Stimulated activated CD4-positive, alpha-beta T cell treated with anti-CD3 and anti-CD28 coated beads, Interleukin-2, amount 100 ng/mL, for 48 hours (primary cell): ENCODE data around the gene HGS.
"Not testable (repeated sequence)": the region's sequence is repeated elsewhere in the genome, so short reads cannot be mapped to it uniquely, and the experiment has no call there.

Source experiments
- DNase-seq, 2 donors: peaks; one replicate each; pipeline ENCODE4 v3.0.0-alpha.2; 2020

Gene HGS

DNA sequence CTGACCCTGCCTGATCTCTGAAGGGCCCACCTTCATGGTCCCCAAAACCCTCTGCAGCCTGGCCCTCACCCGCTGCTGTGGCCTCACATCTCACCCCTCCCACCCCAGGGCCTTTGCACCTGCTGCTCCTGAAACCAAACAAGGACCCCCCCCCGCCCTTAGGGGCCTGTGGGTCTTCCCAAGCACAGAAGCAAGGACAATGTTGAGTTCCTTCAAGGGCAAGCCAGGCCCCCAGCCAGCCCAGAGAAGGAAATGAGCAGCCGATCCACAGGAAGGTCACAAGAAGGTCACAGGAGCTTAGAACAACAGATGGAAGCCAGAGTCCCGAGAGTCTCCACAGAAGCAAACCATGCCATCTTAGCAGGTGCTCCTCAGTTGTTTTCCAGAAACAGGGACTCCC lies 27.0 kb upstream of the HGS start:
- no peak for DNase-seq

DNA sequence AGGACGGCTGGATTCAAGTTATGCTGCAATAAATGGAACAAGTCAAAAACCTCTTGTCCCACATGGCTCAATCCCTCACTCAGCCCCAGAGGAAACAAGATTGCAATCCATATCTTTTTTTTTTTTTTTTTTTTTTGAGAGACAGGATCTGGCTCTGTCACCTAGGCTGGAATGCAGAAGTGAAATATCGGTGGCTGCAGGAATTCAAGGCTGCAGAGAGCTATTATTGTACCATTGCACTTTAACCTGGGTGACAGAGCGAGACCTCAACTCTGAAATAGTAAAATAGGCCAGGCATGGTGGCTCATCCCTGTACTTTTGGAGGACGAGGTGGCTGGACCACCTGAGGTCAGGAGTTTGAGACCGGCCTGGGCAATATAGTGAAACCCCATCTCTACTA lies 24.8 kb upstream of the HGS start:
- no peak for DNase-seq

DNA sequence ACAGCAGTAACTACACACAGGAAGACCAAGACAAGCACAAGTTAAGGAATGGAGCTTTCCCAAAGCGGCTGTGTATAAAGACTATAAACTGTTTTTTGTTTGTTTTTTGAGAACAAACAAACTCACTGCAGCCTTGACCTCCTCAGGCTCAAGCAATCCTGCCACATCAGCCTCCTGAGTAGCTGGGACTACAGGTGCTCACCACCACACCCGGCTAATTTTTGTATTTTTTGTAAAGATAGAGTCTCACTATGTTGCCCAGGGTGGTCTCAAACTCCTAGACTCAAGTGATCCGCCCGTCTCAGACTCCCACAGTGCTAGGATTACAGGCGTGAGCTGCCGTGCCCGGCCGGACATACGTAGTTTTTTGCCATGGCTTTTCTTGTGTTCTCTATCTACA lies 23.4 kb upstream of the HGS start:
- DNase-seq = no peak

DNA sequence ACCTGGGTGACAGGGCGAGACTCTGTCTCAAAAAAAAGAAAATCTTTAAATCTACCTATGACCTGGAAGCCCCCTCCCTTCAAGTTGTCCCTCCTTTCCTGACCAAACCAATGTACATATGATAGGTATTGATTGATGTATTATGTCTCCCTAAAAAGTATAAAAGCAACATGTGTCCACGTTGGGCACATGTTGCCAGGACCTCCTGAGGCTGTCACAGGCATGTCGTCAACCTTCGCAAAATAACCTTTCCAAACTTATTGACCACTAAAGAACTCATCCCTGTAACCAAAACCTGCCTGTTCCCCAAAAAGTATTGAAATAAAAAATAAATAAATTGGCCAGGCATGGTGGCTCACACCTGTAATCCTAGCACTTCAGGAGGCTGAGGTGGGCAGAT lies 21.8 kb upstream of the HGS start:
- DNase-seq = no peak

GRCh38 chr17:81664051-81664470 lies 19.8 kb upstream of the HGS start:
- DNase-seq = no peak

GRCh38 chr17:81665205-81666091 lies 18.4 kb upstream of the HGS start:
- peak; percentile 51 for DNase-seq

DNA sequence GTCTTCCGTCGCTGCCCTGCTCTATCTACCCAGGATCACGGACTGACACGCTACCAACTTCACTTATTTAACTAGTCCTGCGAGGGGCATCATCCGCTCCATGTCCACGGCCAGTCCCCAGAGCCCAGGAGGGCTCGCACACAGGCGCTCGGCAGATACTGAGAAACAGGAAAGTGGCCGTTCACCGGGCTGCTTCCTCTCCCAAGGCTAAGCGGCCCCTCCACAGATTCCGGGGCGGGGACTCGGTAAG lies 17.8 kb upstream of the HGS start:
- no peak for DNase-seq

GRCh38 chr17:81666342-81667191 lies 17.2 kb upstream of the HGS start, which contains the start of the genes CCDC137 and OXLD1:
Gene CCDC137 (plus strand): TSS chr17:81666737. CDS start chr17:81666767, 30 bp downstream.
Gene OXLD1 (minus strand): TSS chr17:81666605. CDS start chr17:81666577, 28 bp downstream.
- DNase-seq = peak; percentile 90

GRCh38 chr17:81667754-81668153 lies 16.1 kb upstream of the HGS start:
- no peak for DNase-seq

DNA sequence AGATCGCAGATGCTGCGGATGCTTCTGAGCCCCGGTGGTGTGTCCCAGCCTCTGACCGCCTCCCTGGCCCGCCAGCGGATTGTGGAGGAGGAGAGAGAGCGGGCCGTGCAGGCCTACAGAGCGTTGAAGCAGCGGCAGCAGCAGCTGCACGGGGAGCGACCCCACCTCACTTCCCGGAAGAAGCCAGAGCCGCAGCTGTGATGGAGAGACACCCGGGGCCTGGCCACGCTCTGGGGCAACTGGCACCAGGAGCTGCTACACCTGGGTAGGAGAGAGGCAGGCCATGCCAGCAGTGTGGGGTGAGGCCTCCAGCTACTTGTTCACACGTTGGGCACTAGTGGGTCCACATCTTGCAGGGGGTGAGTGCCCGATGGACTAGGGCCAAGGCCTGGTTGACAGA lies 11.3 kb upstream of the HGS start:
- DNase-seq = no peak

DNA sequence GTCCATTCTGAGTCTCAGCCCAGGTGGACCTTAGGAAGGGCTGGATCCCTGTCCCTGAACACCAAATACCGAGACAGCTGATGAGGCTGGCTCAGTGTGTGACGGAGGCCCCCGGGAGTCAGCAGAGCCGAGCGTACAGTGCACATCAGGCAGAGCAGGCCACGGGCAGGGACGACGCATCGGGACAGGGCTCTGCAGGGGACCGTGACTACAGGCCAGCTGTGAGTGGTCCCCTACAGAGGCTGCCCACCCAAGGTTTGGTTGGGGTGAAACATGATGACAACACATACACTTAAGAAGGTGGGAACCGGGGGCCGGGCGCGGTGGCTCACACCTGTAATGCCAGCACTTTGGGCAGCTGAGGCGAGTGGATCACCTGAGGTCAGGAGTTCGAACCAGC lies 10.9 kb upstream of the HGS start:
- no peak for DNase-seq

- DNase-seq = no peak
Observed at GRCh38 chr17:81673561-81674258, 10.1 kb upstream of the HGS start.

DNA sequence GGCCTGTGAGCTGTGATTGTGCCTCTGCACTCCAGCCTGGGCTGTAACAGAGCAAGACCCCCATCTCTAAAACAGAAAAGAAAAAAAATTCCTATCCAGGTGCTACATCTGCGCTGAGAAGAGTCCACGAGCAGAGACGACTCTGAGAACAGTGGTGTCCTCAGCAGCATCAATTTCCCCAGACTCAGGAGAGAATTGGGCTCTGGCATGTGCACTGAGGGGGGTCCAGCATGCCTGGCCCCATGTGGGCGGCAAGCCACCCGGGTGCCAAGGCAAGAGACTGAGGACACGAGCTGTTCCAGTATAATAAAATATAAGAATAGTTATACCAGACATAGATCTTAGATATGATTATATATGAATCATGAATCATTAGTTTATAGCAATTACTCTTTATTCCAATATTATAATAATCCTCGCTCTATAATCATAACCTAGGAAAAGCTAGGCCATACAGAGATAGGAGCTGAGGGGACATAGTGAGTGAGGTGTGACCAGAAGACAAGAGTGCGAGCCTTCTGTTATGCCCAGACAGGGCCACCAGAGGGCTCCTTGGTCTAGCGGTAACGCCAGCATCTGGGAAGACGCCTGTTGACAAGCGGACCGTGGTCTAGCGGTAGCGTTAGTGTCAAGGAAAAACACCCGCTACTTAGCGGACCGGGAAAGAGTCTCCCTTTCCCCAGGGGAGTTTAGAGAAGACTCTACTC lies 8.1 kb upstream of the HGS start:
- not testable (repeated sequence) for DNase-seq

DNA sequence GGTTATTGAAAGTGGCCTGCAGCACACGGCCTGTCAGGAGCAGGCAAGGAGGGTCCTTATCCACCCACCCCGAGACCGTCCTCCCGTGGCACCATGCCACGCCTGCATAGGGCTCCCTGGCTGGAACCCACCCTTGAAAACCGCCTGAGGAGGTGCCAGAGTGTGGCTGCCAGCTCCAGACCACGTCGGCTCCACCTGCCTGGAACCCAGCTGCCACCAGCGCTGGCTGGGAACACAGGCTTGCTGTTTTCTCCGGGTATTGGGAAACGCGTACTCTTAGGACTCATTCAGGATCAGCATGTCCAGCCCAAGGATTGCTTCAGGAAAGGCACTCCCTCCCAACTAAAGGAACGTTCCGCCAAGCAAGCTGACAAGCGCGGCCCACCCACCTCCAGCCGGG lies 6.9 kb upstream of the HGS start:
- no peak for DNase-seq

- no peak for DNase-seq
Observed at GRCh38 chr17:81680150-81680549, 3.7 kb upstream of the HGS start.

DNA sequence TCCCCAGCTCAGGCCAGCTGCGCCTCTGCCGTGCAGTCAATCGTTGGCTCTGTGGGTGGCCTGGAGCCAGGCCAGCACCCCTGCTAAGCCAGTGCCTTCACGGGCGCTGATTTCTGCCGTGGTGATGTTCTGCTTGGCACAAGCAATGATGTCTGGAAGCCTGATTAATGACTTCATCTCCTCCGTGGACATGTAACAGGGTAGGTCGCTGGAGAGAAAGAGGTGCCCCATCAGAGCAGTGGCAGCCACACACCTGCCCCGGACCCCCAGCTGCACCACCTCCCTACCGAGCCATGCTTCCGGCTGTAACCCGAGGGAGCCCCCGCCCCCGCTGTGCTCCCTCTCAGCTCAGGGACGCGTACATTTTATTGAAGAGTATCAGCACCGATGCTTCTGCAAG lies 2.1 kb upstream of the HGS start:
- no peak for DNase-seq

DNA sequence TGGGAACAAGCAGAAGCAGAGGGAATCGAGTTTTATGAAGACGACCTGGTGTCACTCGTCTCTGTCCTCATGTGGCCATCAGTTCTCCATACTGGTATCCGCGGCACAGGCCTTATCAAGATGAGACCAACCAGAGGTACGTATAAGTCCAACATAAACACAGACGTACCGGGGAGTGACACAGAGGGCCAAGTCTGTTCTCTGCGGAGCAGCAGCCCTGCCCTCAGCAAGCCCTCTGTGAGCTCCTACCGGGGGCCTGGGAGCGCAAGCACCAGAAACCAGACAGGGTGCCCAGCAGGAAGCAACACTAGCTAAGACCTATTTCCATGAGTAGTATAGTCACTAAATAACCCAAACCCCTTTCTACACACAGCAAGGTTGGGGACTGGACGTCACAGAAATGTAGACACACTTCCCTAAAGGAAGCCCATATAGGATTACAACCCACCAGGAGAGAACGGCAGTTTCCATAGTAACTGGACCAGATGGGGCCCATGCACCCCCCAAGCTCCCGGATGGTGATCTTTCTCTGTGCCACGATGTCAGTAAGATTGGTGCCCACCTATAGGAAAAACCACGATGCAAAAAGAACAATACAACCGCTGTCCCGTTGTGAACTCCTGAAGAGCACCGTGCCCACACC lies 1.1 kb upstream of the HGS start:
- no peak for DNase-seq

DNA sequence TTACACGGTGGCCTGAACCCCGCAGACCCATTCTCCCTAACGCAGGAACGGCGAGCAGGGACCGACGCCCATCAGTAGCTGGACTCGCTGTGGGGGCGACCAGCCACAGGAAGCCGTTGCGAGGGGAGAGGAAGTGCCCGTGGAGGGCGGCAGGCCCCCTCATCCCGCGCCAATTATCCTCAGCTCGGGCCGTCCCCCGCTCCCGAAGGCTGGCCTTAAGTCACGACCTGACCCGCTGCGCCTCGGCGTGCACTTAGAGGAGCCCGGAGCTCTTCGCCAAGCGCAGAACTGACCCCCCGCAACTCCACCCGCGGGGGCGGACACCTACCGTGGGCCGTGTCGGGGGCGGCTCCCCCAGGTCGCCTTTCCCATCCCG lies 615 bp upstream of the HGS start:
- no peak for DNase-seq

GRCh38 chr17:81684442-81684911 lies 666 bp downstream of the HGS start:
- no peak for DNase-seq

- DNase-seq = peak in 1 of 2 donors; percentile 47
Observed at GRCh38 chr17:81685108-81685507, 1.3 kb downstream of the HGS start.

GRCh38 chr17:81686614-81687013 lies 2.8 kb downstream of the HGS start:
- no peak for DNase-seq
